Ascending aorta (tissue), 2 donors: ENCODE data around the gene AFF3. TPM values are rescaled to one million over a fixed set of nuclear protein-coding genes. Genes with fewer than 3 reads are reported as not detected.

Source experiments
- DNase-seq, 2 donors: peaks; one replicate each; pipeline ENCODE4 v3.0.0-alpha.2; 2019; ENCODE audit warnings: low spot score in 2 of 2
- H3K27ac ChIP-seq, 2 donors: fragments of 200-600 bp; sonication (generic); one replicate each; pipeline ENCODE4 v1.5.1; 2016 to 2017; ENCODE audit warnings: mild to moderate bottlenecking in 1 of 2
- H3K27me3 ChIP-seq: fragments of 200-600 bp; sonication (generic); one replicate; pipeline ENCODE4 v1.5.1; 2017
- H3K36me3 ChIP-seq, 2 donors: fragments of 200-600 bp; sonication (generic); one replicate each; pipeline ENCODE4 v1.5.1; 2016
- H3K4me1 ChIP-seq, 2 donors: fragments of 200-600 bp; sonication (generic); one replicate each; pipeline ENCODE4 v1.5.1; 2016 to 2017; ENCODE audit warnings: mild to moderate bottlenecking in 1 of 2
- H3K4me3 ChIP-seq, 2 donors: fragments of 200-600 bp; sonication (generic); one replicate each; pipeline ENCODE4 v1.5.1; 2016 to 2017; ENCODE audit warnings: mild to moderate bottlenecking in 1 of 2
- H3K9me3 ChIP-seq, 2 donors: fragments of 200-600 bp; sonication (generic); one replicate each; pipeline ENCODE4 v1.5.1; 2016
- CTCF ChIP-seq, 3 experiments: fragments of 200-600 bp in 2 of 3; fragments of 450-650 bp in 1 of 3; sonication (generic) in 2 of 3; IDR thresholded peaks; one replicate each; pipeline ENCODE4 v1.5.1; 2016 to 2019; ENCODE audit warnings: antibody characterized with exemption in 3 of 3, mild to moderate bottlenecking in 1 of 3, moderate library complexity in 1 of 3
- intact Hi-C: fragments of 100-400 bp; cut with DNase I; formaldehyde crosslinking; loops from one replicate; pipeline ENCODE4 v1.15.1; 2023
- total RNA-seq: library from RNA; depleted of rRNA; stranded (reverse); fragments of >200 nt; gene quantifications from one replicate; pipeline ENCODE4 v1.1.0, GENCODE V29; 2016

AFF3 gene
- total RNA-seq, 1 donor from 2014 or later = 7.1 TPM

- intact Hi-C loops = no loop called here
- Histone ChIP-seq H3K4me3 (no peak overlapping the region), H3K9me3 (no peaks in the 10 kb centered on the region), H3K27ac (no peak overlapping the region), H3K4me1 (no peaks in the 10 kb centered on the region), H3K36me3 (no peaks in the 10 kb centered on the region), H3K27me3 (no peaks in the 10 kb centered on the region)
- no peak for DNase-seq
- no peak for TF ChIP-seq CTCF (IDR thresholded peaks at IDR 0.05)
These were observed 162.2 kb downstream of the AFF3 start for GRCh38 chr2:99980176-99980575.

- Histone ChIP-seq H3K36me3 (no peaks in the 10 kb centered on the region), H3K27me3 (no peaks in the 10 kb centered on the region), H3K27ac (no peak overlapping the region), H3K9me3 (no peaks in the 10 kb centered on the region), H3K4me1 (no peaks in the 10 kb centered on the region), H3K4me3 (no peak overlapping the region)
- DNase-seq = no peak
- intact Hi-C loops = no loop called here
- TF ChIP-seq CTCF (IDR thresholded peaks at IDR 0.05) = no peak
These were observed 164.4 kb downstream of the AFF3 start for GRCh38 chr2:99977966-99978365.

GRCh38 chr2:99975386-99975785, 167.0 kb downstream of the AFF3 start:
- intact Hi-C loops = no loop called here

GRCh38 chr2:99974682-99975375, 167.6 kb downstream of the AFF3 start:
- H3K4me1 ChIP-seq = no peaks in the 10 kb centered on the region
- no peak overlapping the region for H3K27ac ChIP-seq
- no peaks in the 10 kb centered on the region for H3K9me3 ChIP-seq
- H3K4me3 ChIP-seq = no peak overlapping the region
- no peak for TF ChIP-seq CTCF (IDR thresholded peaks at IDR 0.05)
- intact Hi-C loops = no loop called here
- no peaks in the 10 kb centered on the region for H3K36me3 ChIP-seq
- DNase-seq = no peak
- no peaks in the 10 kb centered on the region for H3K27me3 ChIP-seq

More at GRCh38 chr2:99975386-99975785, 167.0 kb downstream of the AFF3 start:
- no peaks in the 10 kb centered on the region for H3K4me1 ChIP-seq
- no peak for TF ChIP-seq CTCF (IDR thresholded peaks at IDR 0.05)
- no peaks in the 10 kb centered on the region for H3K27me3 ChIP-seq
- H3K27ac ChIP-seq = no peak overlapping the region
- H3K9me3 ChIP-seq = no peaks in the 10 kb centered on the region
- no peaks in the 10 kb centered on the region for H3K36me3 ChIP-seq
- no peak overlapping the region for H3K4me3 ChIP-seq
- no peak for DNase-seq

- Histone ChIP-seq H3K27me3 (no peaks in the 10 kb centered on the region), H3K9me3 (no peaks in the 10 kb centered on the region), H3K4me3 (no peak overlapping the region), H3K4me1 (no peaks in the 10 kb centered on the region), H3K36me3 (no peaks in the 10 kb centered on the region), H3K27ac (no peak overlapping the region)
- TF ChIP-seq CTCF (IDR thresholded peaks at IDR 0.05) = no peak
- intact Hi-C loops = no loop called here
- no peak for DNase-seq
These were observed 168.1 kb downstream of the AFF3 start for GRCh38 chr2:99974275-99974674.
